Mononuclear cell (primary cell): ENCODE measurements around the gene NALCN. TPM values are rescaled to one million over a fixed set of nuclear protein-coding genes. Genes with fewer than 3 reads are reported as not detected.

ENCODE experiments used
- H3K27me3 ChIP-seq: 2 replicates; pipeline ENCODE4 v1.6.0; 2011; ENCODE audit warnings: low read length, control low read depth; ENCODE audit not compliant: insufficient read depth
- H3K4me1 ChIP-seq: 2 replicates; pipeline ENCODE4 v1.5.1; 2011; ENCODE audit warnings: mild to moderate bottlenecking, low read length, control low read depth; ENCODE audit not compliant: insufficient read depth
- H3K4me3 ChIP-seq: 2 replicates; pipeline ENCODE4 v1.5.1; 2011; ENCODE audit warnings: mild to moderate bottlenecking, low read length, moderate library complexity
- H3K9me3 ChIP-seq: 2 replicates; pipeline ENCODE4 v1.5.1; 2011; ENCODE audit warnings: low read depth, mild to moderate bottlenecking, control low read depth, low read length
- total RNA-seq: library from RNA; depleted of rRNA; stranded (reverse); fragments of >200 nt; gene quantifications from one replicate; pipeline ENCODE4 v1.2.3, GENCODE V29; 2012

The NALCN gene
- not detected for total RNA-seq

- no peaks in the 10 kb centered on the region for H3K9me3 ChIP-seq
- no peak within 1 kb of the TSS for H3K4me3 ChIP-seq
- no peaks in the 10 kb centered on the region for H3K4me1 ChIP-seq
- peaks cover 38% of the 10 kb centered on the region for H3K27me3 ChIP-seq
Measured at GRCh38 chr13:101416181-101417042, at the start of gene NALCN. NALCN (minus strand) TSS chr13:101416508; CDS start chr13:101399126, 17,382 bp downstream.

GRCh38 chr13:101465877-101466276, 49.6 kb upstream of the NALCN start:
- H3K4me1 ChIP-seq: no peaks in the 10 kb centered on the region
- no peak overlapping the region for H3K4me3 ChIP-seq
- no peaks in the 10 kb centered on the region for H3K9me3 ChIP-seq
- no peaks in the 10 kb centered on the region for H3K27me3 ChIP-seq

GRCh38 chr13:101457176-101457575, 40.9 kb upstream of the NALCN start:
- Histone ChIP-seq H3K4me3 (no peak overlapping the region), H3K4me1 (no peaks in the 10 kb centered on the region), H3K27me3 (peaks cover 11% of the 10 kb centered on the region), H3K9me3 (no peaks in the 10 kb centered on the region)

- no peak overlapping the region for H3K4me3 ChIP-seq
- H3K9me3 ChIP-seq: no peaks in the 10 kb centered on the region
- H3K27me3 ChIP-seq: peaks cover 11% of the 10 kb centered on the region
- H3K4me1 ChIP-seq: no peaks in the 10 kb centered on the region
Measured at GRCh38 chr13:101455863-101456262, 39.6 kb upstream of the NALCN start.

- Histone ChIP-seq H3K9me3 (no peaks in the 10 kb centered on the region), H3K4me3 (no peak overlapping the region), H3K4me1 (no peaks in the 10 kb centered on the region), H3K27me3 (peaks cover 11% of the 10 kb centered on the region)
Measured at GRCh38 chr13:101454767-101455166, 38.5 kb upstream of the NALCN start.

- Histone ChIP-seq H3K9me3 (no peaks in the 10 kb centered on the region), H3K27me3 (peaks cover 11% of the 10 kb centered on the region), H3K4me1 (no peaks in the 10 kb centered on the region), H3K4me3 (no peak overlapping the region)
Measured at GRCh38 chr13:101453784-101454201, 37.5 kb upstream of the NALCN start.

- no peak within 1 kb of the TSS for H3K4me3 ChIP-seq
- H3K27me3 ChIP-seq: peaks cover 11% of the 10 kb centered on the region
- no peaks in the 10 kb centered on the region for H3K9me3 ChIP-seq
- no peaks in the 10 kb centered on the region for H3K4me1 ChIP-seq
Measured at GRCh38 chr13:101452519-101453485, 36.5 kb upstream of the NALCN start, which contains the start of gene ITGBL1. ITGBL1 (plus strand) TSS chr13:101452675; CDS start chr13:101452834, 159 bp downstream.

GRCh38 chr13:101451641-101452040, 35.3 kb upstream of the NALCN start:
- Histone ChIP-seq H3K27me3 (peaks cover 11% of the 10 kb centered on the region), H3K4me3 (no peak overlapping the region), H3K9me3 (no peaks in the 10 kb centered on the region), H3K4me1 (no peaks in the 10 kb centered on the region)

GRCh38 chr13:101450749-101451130, 34.4 kb upstream of the NALCN start:
- Histone ChIP-seq H3K4me1 (no peaks in the 10 kb centered on the region), H3K9me3 (no peaks in the 10 kb centered on the region), H3K27me3 (peaks cover 11% of the 10 kb centered on the region), H3K4me3 (no peak overlapping the region)

GRCh38 chr13:101449790-101450748, 33.8 kb upstream of the NALCN start:
- Histone ChIP-seq H3K9me3 (no peaks in the 10 kb centered on the region), H3K4me1 (no peaks in the 10 kb centered on the region), H3K27me3 (peaks cover 11% of the 10 kb centered on the region), H3K4me3 (no peak overlapping the region)

- Histone ChIP-seq H3K4me1 (no peaks in the 10 kb centered on the region), H3K27me3 (peaks cover 2% of the 10 kb centered on the region), H3K4me3 (no peak overlapping the region), H3K9me3 (no peaks in the 10 kb centered on the region)
Measured at GRCh38 chr13:101447852-101448251, 31.5 kb upstream of the NALCN start.

- Histone ChIP-seq H3K9me3 (no peaks in the 10 kb centered on the region), H3K4me1 (no peaks in the 10 kb centered on the region), H3K4me3 (no peak overlapping the region), H3K27me3 (no peaks in the 10 kb centered on the region)
Measured at GRCh38 chr13:101434486-101434885, 18.2 kb upstream of the NALCN start.

GRCh38 chr13:101433895-101434294, 17.6 kb upstream of the NALCN start:
- Histone ChIP-seq H3K27me3 (no peaks in the 10 kb centered on the region), H3K9me3 (no peaks in the 10 kb centered on the region), H3K4me3 (no peak overlapping the region), H3K4me1 (no peaks in the 10 kb centered on the region)

GRCh38 chr13:101429733-101430132, 13.4 kb upstream of the NALCN start:
- Histone ChIP-seq H3K4me3 (no peak overlapping the region), H3K9me3 (no peaks in the 10 kb centered on the region), H3K4me1 (no peaks in the 10 kb centered on the region), H3K27me3 (no peaks in the 10 kb centered on the region)
